HepG2 (cell line): Measurements from ENCODE around the gene SYTL2. TPM values are rescaled to one million over a fixed set of nuclear protein-coding genes. Genes with fewer than 3 reads are reported as not detected.

Experiments used
- ATAC-seq: fragments of 200-7000 bp; cut with Tn5 transposase; 3 replicates; pipeline ENCODE4 v1.9.1; 2020; ENCODE audit warnings: mild to moderate bottlenecking, moderate library complexity
- BruUV-seq: library from RNA; stranded (reverse); fragments of 400-500 nt; replicated peaks from 2 replicates; lab custom pipeline; 2021; lab: Mats Ljungman, UMichigan
- CTCF ChIA-PET: fragments of 300-600 bp; formaldehyde crosslinking; extraction: SDS; loops from one replicate; lab custom pipeline; 2021; ENCODE audit warnings: low total read pairs, inconsistent platforms, low intra/inter-chr PET ratio; lab: Yijun Ruan, JAX
- POLR2A ChIA-PET: fragments of 350-600 bp; sonication (Branson Sonifier 250); formaldehyde crosslinking; loops from one replicate; lab custom pipeline; 2020; ENCODE audit warnings: antibody characterized with exemption, inconsistent platforms; lab: Yijun Ruan, JAX
- DNase-seq: peaks from one replicate; pipeline ENCODE4 v3.0.0-alpha.2; 2015; ENCODE audit warnings: low spot score
- FAIRE-seq: peaks from 3 replicates; lab custom pipeline; 2011; peaks lifted over from hg19 to GRCh38; lab: Jason Lieb, UNC
- H2AFZ ChIP-seq: one replicate; pipeline ENCODE4 v1.6.1; 2011; ENCODE audit warnings: low read length, inconsistent platforms
- H3K27ac ChIP-seq: fragments of 300-600 bp; 3 replicates; pipeline ENCODE4 v1.8.0; 2011; ENCODE audit warnings: mixed run types, mild to moderate bottlenecking, mixed read lengths, low read length, inconsistent platforms; ENCODE audit not compliant: insufficient read depth; ENCODE audit errors: extremely low read length
- H3K27me3 ChIP-seq, 2 experiments: fragments of 200-600 bp in 1 of 2; 2 replicates in 1 of 2; 3 replicates in 1 of 2; pipeline versions ENCODE4 v1.6.0 to v1.8.0; 2011; ENCODE audit warnings: low read length in 2 of 2, mild to moderate bottlenecking in 2 of 2, moderate library complexity in 2 of 2, inconsistent platforms in 1 of 2; ENCODE audit not compliant: insufficient read depth in 2 of 2, control insufficient read depth in 1 of 2
- H3K36me3 ChIP-seq, 2 experiments: fragments of 200-600 bp in 1 of 2; replicated peaks in 1 of 2; 2 replicates in 1 of 2; 3 replicates in 1 of 2; pipeline versions ENCODE4 v1.5.1 to v1.8.0; 2011; ENCODE audit warnings: low read length in 2 of 2, inconsistent platforms in 1 of 2; ENCODE audit not compliant: insufficient read depth in 2 of 2, control insufficient read depth in 1 of 2
- H3K4me1 ChIP-seq: 2 replicates; pipeline ENCODE4 v1.5.1; 2012; ENCODE audit warnings: low read length, inconsistent platforms; ENCODE audit not compliant: insufficient read depth
- H3K4me2 ChIP-seq: 2 replicates; pipeline ENCODE4 v1.6.0; 2011; ENCODE audit warnings: low read depth, low read length, inconsistent platforms
- H3K4me3 ChIP-seq, 3 experiments: fragments of 200-600 bp in 1 of 3; sonication (generic), shearing (Covaris generic) in 1 of 3; replicated peaks in 1 of 3; 2 replicates each; pipeline ENCODE4 v1.5.1; 2011 to 2016; ENCODE audit warnings: low read length in 3 of 3, inconsistent platforms in 2 of 3, low read depth in 2 of 3, mild to moderate bottlenecking in 2 of 3, control low read depth in 1 of 3, mixed read lengths in 1 of 3; ENCODE audit not compliant: insufficient read depth in 1 of 3
- H3K79me2 ChIP-seq: one replicate; pipeline ENCODE4 v1.6.1; 2011; ENCODE audit warnings: low read length, inconsistent platforms; ENCODE audit not compliant: insufficient read depth
- H3K9ac ChIP-seq: 2 replicates; pipeline ENCODE4 v1.6.0; 2011; ENCODE audit warnings: mild to moderate bottlenecking, low read depth, low read length, inconsistent platforms; ENCODE audit not compliant: insufficient read depth
- H3K9me3 ChIP-seq: 2 replicates; pipeline ENCODE4 v1.5.1; 2012; ENCODE audit warnings: mild to moderate bottlenecking, low read length
- H4K20me1 ChIP-seq: 2 replicates; pipeline ENCODE4 v1.6.0; 2011; ENCODE audit warnings: inconsistent platforms, mild to moderate bottlenecking, low read length, moderate library complexity; ENCODE audit not compliant: insufficient read depth
- CBX1 ChIP-seq: IDR thresholded peaks from one replicate; pipeline ENCODE4 v1.6.1; 2016; ENCODE audit warnings: antibody characterized with exemption, low read depth
- CTCF ChIP-seq: sonication (generic); formaldehyde crosslinking; IDR thresholded peaks from 2 replicates; pipeline ENCODE4 v1.5.0; 2020; ENCODE audit warnings: mild to moderate bottlenecking, missing genetic modification reagents, moderate library complexity
- JUNB ChIP-seq: sonication (generic); formaldehyde crosslinking; IDR thresholded peaks from 2 replicates; pipeline ENCODE4 v1.8.0; 2022; ENCODE audit warnings: missing genetic modification reagents, mild to moderate bottlenecking, borderline replicate concordance
- RXRB ChIP-seq: IDR thresholded peaks from 2 replicates; pipeline ENCODE4 v1.6.1; 2016; ENCODE audit warnings: borderline replicate concordance, missing genetic modification reagents, missing compliant biosample characterization
- SCMH1 ChIP-seq: sonication (generic); formaldehyde crosslinking; IDR thresholded peaks from 2 replicates; pipeline ENCODE4 v1.9.0; 2021; ENCODE audit warnings: missing genetic modification reagents, mild to moderate bottlenecking, borderline replicate concordance
- SMC3 ChIP-seq: IDR thresholded peaks from 2 replicates; pipeline ENCODE4 v1.6.1; 2011; ENCODE audit warnings: low read length, improper control_type of control experiment
- STAG1 ChIP-seq: sonication (generic); formaldehyde crosslinking; IDR thresholded peaks from 2 replicates; pipeline ENCODE4 v1.4.0; 2020; ENCODE audit warnings: missing genetic modification reagents
- ZBTB46 ChIP-seq: sonication (generic); formaldehyde crosslinking; IDR thresholded peaks from 2 replicates; pipeline ENCODE4 v1.4.0; 2020; ENCODE audit warnings: mild to moderate bottlenecking, missing genetic modification reagents, borderline replicate concordance
- ZNF205 ChIP-seq: IDR thresholded peaks from 2 replicates; pipeline ENCODE4 v1.6.1; 2018; ENCODE audit warnings: missing biosample characterization, missing genetic modification reagents
- ZNF282 ChIP-seq: fragments of 450-650 bp; IDR thresholded peaks from 2 replicates; pipeline ENCODE4 v1.6.1; 2018; ENCODE audit not compliant: partially characterized antibody
- ZNF33A ChIP-seq: sonication (generic); formaldehyde crosslinking; IDR thresholded peaks from 2 replicates; pipeline ENCODE4 v1.5.1; 2020; ENCODE audit warnings: missing genetic modification reagents, mild to moderate bottlenecking, moderate library complexity, borderline replicate concordance
- ZNF367 ChIP-seq: sonication (generic); formaldehyde crosslinking; IDR thresholded peaks from 2 replicates; pipeline ENCODE4 v1.4.0; 2020; ENCODE audit warnings: missing genetic modification reagents, borderline replicate concordance
- ZNF562 ChIP-seq: sonication (generic); formaldehyde crosslinking; IDR thresholded peaks from 2 replicates; pipeline ENCODE4 v1.8.0; 2022; ENCODE audit warnings: missing genetic modification reagents, borderline replicate concordance
- ZNF691 ChIP-seq: sonication (generic); formaldehyde crosslinking; IDR thresholded peaks from 2 replicates; pipeline ENCODE4 v1.4.0; 2020; ENCODE audit warnings: missing genetic modification reagents, low read depth, mild to moderate bottlenecking, borderline replicate concordance
- ZNF883 ChIP-seq: sonication (generic); formaldehyde crosslinking; IDR thresholded peaks from 2 replicates; pipeline ENCODE4 v1.5.1; 2020; ENCODE audit warnings: mild to moderate bottlenecking, missing genetic modification reagents; ENCODE audit errors: not compliant biosample characterization
- WGBS: methylation state at CpG from one replicate; pipeline ENCODE4 v1.1.6; 2017; ENCODE audit warnings: low lambda C conversion rate; 5-methylcytosine and 5-hydroxymethylcytosine counted together
- in situ Hi-C: cut with HindIII; loops from 2 replicates; pipeline ENCODE4 v1.10.0; 2017; ENCODE audit warnings: low pct_unique_long_range_greater_than_20kb; ENCODE audit not compliant: extremely low pct_ligation_motif_present
- intact Hi-C: fragments of 100-400 bp; cut with micrococcal nuclease; formaldehyde crosslinking; loops from one replicate; pipeline ENCODE4 v1.10.0; 2022; ENCODE audit not compliant: unreplicated experiment
- polyA plus RNA-seq, 8 experiments: library from polyadenylated mRNA; depleted of rRNA in 3 of 8; stranded (reverse) in 7 of 8; unstranded in 1 of 8; fragments of >200 nt; fragmentation: Illumina TruSeq in 4 of 8; extraction: Trizol in 4 of 8; gene quantifications; 2 replicates each; pipeline versions ENCODE4 v1.2.1 to v1.2.3, GENCODE V29; 2011 to 2016; ENCODE audit warnings: low read depth in 4 of 8, missing spikeins in 1 of 8, mixed read lengths in 1 of 8; ENCODE audit not compliant: insufficient read depth in 1 of 8
- total RNA-seq, 5 experiments: library from RNA; depleted of rRNA; stranded (reverse); fragments of >200 nt; fragmentation: Illumina TruSeq; extraction: Trizol; gene quantifications; 2 replicates each; pipeline ENCODE4 v1.2.3, GENCODE V29; 2016; ENCODE audit warnings: low read depth in 1 of 5

SYTL2 gene
- total and polyA plus RNA-seq, 2 of the 13 experiments (the other 11 are each of a cell fraction or from before 2014, with no cell fraction given): 0.77 to 0.90 TPM

GRCh38 chr11:85827748-85828639 lies 17.1 kb upstream of the SYTL2 start (continued):
- TF ChIP-seq ZNF691 (CRISPR knock-in tag) (no peak), ZBTB46 (CRISPR knock-in tag) (no peak), ZNF562 (CRISPR knock-in tag) (no peak)
- TF ChIP-seq, all 625 proteins: peak for 0

- WGBS: 11% methylated on average over 6 of the region's 7 CpGs
- Histone ChIP-seq H2AFZ (no peak overlapping the region), H3K79me2 (no peaks in the 10 kb centered on the region), H3K27me3 (0 out of 5 replicates have a peak, but pooled peaks cover 0 to 4% of the 10 kb centered on the region in 2 experiments), H3K4me2 (no peak overlapping the region), H3K36me3 (no peaks in the 10 kb centered on the region), H3K4me1 (no peaks in the 10 kb centered on the region), H3K9me3 (no peaks in the 10 kb centered on the region), H3K4me3 (no peak overlapping the region), H3K27ac (no peak overlapping the region), H3K9ac (no peak overlapping the region), H4K20me1 (no peaks in the 10 kb centered on the region)
- ChIA-PET POLR2A (no interaction called here), CTCF (interaction anchor here (1.8 kb wide), 1 partner anchor 231 kb away, joined by 8 read pairs; no protein-coding TSS in a partner anchor)
- FAIRE-seq: peak; percentile 40
- in situ Hi-C loops (loop anchor here (10.0 kb wide), 1 partner anchor 231 kb away; no protein-coding TSS in a partner anchor), intact Hi-C loops (loop anchor here (1.0 to 5.0 kb wide), 2 partner anchors 134 to 231 kb away; no protein-coding TSS in a partner anchor)
- no TSS peak for BruUV-seq
- ATAC-seq: peak; percentile 94
- TF ChIP-seq ZNF883 (CRISPR knock-in tag): no peak
- peak; percentile 39; the same call in 1 of the 2 replicates for TF ChIP-seq STAG1 (CRISPR knock-in tag)
- no peak for TF ChIP-seq CBX1
- peak; percentile 38; the same call in 1 of the 2 replicates for TF ChIP-seq CTCF (CRISPR knock-in tag)
- no peak for TF ChIP-seq ZNF282
- no peak for TF ChIP-seq ZNF367
- no peak for TF ChIP-seq ZNF205 (CRISPR knock-in tag)
- TF ChIP-seq RXRB (CRISPR knock-in tag): no peak
- no peak for TF ChIP-seq SCMH1 (CRISPR knock-in tag)
- TF ChIP-seq JUNB (CRISPR knock-in tag): no peak
- TF ChIP-seq ZNF33A (CRISPR knock-in tag): no peak
- peak; percentile 40; the same call in 1 of the 2 replicates for TF ChIP-seq SMC3
- no peak for DNase-seq
These were observed 15.3 kb upstream of the SYTL2 start for GRCh38 chr11:85826116-85826855.
